Sigmoid colon (tissue), 7 donors: ENCODE results near the gene ZNF334. TPM values are rescaled to one million over a fixed set of nuclear protein-coding genes. Genes with fewer than 3 reads are reported as not detected.

ENCODE experiments used
- DNase-seq: peaks from one replicate; pipeline ENCODE4 v3.0.0-alpha.2; 2019
- H3K27ac ChIP-seq, 4 donors: fragments of 200-600 bp; sonication (generic); one replicate each; pipeline ENCODE4 v1.5.1; 2016 to 2019; ENCODE audit warnings: mild to moderate bottlenecking in 1 of 4
- H3K27me3 ChIP-seq, 3 donors: fragments of 200-600 bp; sonication (generic); one replicate each; pipeline ENCODE4 v1.5.1; 2019; ENCODE audit warnings: mild to moderate bottlenecking in 1 of 3
- H3K36me3 ChIP-seq, 4 donors: fragments of 200-600 bp; sonication (generic); one replicate each; pipeline ENCODE4 v1.5.1; 2016 to 2019
- H3K4me1 ChIP-seq, 4 donors: fragments of 200-600 bp; sonication (generic); one replicate each; pipeline ENCODE4 v1.5.1; 2017 to 2019
- H3K4me3 ChIP-seq, 4 donors: fragments of 200-600 bp; sonication (generic); one replicate each; pipeline ENCODE4 v1.5.1; 2017 to 2019; ENCODE audit warnings: mild to moderate bottlenecking in 2 of 4, moderate library complexity in 1 of 4
- H3K9me3 ChIP-seq, 4 donors: fragments of 200-600 bp in 3 of 4; sonication (generic) in 3 of 4; one replicate each; pipeline versions ENCODE4 v1.5.1 to v1.6.1; 2013 to 2019
- EP300 ChIP-seq, 4 donors: sonication (generic); formaldehyde crosslinking; IDR thresholded peaks; one replicate each; pipeline ENCODE4 v1.6.1; 2017; ENCODE audit warnings: antibody characterized with exemption in 4 of 4
- POLR2A ChIP-seq, 2 donors: fragments of 450-650 bp; IDR thresholded peaks; one replicate each; pipeline ENCODE4 v1.6.1; 2016; ENCODE audit warnings: antibody characterized with exemption in 2 of 2, mild to moderate bottlenecking in 2 of 2, moderate library complexity in 2 of 2
- POLR2AphosphoS5 ChIP-seq, 4 donors: sonication (generic); formaldehyde crosslinking; IDR thresholded peaks; one replicate each; pipeline ENCODE4 v1.6.1; 2017; ENCODE audit warnings: antibody characterized with exemption in 4 of 4
- WGBS, 2 donors: extraction: QIAGEN DNeasy Blood & Tissue Kit; methylation state at CpG; one replicate each; pipeline ENCODE4 v1.1.7; 2013; 5-methylcytosine and 5-hydroxymethylcytosine counted together
- intact Hi-C: fragments of 100-400 bp; cut with DNase I; formaldehyde crosslinking; loops from one replicate; pipeline ENCODE4 v1.15.1; 2023
- polyA plus RNA-seq, 3 donors: library from polyadenylated mRNA; stranded (reverse); fragments of 200-250 nt; gene quantifications; one replicate each; pipeline ENCODE4 v1.2.3, GENCODE V29; 2013
- total RNA-seq, 4 donors: library from RNA; depleted of rRNA; stranded (reverse); fragments of >200 nt; gene quantifications; one replicate each; pipeline ENCODE4 v1.1.0, GENCODE V29; 2016
- TF ChIP-seq, protein P1 (sequence below), 4 experiments: fragments of 450-650 bp in 3 of 4; fragments of 200-600 bp in 1 of 4; IDR thresholded peaks; one replicate each; pipeline ENCODE4 v1.5.1; 2016 to 2019; ENCODE audit warnings: antibody characterized with exemption in 4 of 4, mild to moderate bottlenecking in 3 of 4, moderate library complexity in 2 of 4
- donor health status: healthy with polysubstance abuse.
- donor health status: Bipolar disorder and iron deficiency.
- donor health status: healthy.

ZNF334 gene
- total and polyA plus RNA-seq, 7 donors: 0.46 to 6.6 (median 2.6) TPM

DNA sequence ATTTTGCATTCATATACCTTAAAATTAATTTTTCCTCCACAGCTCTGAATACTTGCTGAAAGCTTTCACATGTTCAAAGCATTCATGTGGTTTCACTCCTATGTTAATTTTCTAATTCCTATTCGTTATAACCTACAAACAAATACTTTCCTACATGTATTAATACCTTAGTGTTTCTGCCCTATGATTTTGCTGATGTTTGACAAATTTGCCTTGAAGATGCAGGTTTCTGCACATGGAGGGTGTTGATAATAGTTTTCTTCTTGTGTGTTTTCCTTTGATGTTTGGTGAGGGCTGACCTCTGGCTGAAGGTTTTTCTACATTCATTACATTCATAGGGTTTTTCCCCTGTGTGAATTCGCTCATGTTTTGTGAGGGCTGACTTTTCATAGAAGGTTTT is 57.6 kb downstream of the ZNF334 start:
- intact Hi-C loops: no loop called here
- Histone ChIP-seq H3K36me3 (no peaks in the 10 kb centered on the region), H3K9me3 (peaks cover 0 to 11% (median 1%) of the 10 kb centered on the region in 4 donors), H3K4me3 (no peak overlapping the region), H3K27ac (no peak overlapping the region), H3K4me1 (peaks cover 0 to 6% (median 2%) of the 10 kb centered on the region in 4 donors), H3K27me3 (peaks cover 0 to 17% (median 7%) of the 10 kb centered on the region in 3 donors)
- TF ChIP-seq, protein P1, sequence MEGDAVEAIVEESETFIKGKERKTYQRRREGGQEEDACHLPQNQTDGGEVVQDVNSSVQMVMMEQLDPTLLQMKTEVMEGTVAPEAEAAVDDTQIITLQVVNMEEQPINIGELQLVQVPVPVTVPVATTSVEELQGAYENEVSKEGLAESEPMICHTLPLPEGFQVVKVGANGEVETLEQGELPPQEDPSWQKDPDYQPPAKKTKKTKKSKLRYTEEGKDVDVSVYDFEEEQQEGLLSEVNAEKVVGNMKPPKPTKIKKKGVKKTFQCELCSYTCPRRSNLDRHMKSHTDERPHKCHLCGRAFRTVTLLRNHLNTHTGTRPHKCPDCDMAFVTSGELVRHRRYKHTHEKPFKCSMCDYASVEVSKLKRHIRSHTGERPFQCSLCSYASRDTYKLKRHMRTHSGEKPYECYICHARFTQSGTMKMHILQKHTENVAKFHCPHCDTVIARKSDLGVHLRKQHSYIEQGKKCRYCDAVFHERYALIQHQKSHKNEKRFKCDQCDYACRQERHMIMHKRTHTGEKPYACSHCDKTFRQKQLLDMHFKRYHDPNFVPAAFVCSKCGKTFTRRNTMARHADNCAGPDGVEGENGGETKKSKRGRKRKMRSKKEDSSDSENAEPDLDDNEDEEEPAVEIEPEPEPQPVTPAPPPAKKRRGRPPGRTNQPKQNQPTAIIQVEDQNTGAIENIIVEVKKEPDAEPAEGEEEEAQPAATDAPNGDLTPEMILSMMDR (IDR thresholded peaks at IDR 0.05): no peak
- TF ChIP-seq EP300 (IDR thresholded peaks at IDR 0.05): no peak
- no peak for TF ChIP-seq POLR2A (IDR thresholded peaks at IDR 0.05)
- TF ChIP-seq POLR2AphosphoS5 (IDR thresholded peaks at IDR 0.05): no peak
- 84 to 92% methylated on average over 2 of the region's 2 CpGs for WGBS, 2 donors
- no peak for DNase-seq

Other genes with a start within 250 kb of the ZNF334 start
- gene CDH22, start 205.1 kb downstream of the ZNF334 start, total RNA-seq: under 1 TPM in 2 of 4 donors, not detected in 2; 0.41 to 0.55 TPM
- gene CDH22, start 205.1 kb downstream of the ZNF334 start, polyA plus RNA-seq: under 1 TPM in 1 of 3 donors, not detected in 2; 0.06 TPM
- 10 to 100 TPM; 40.3 to 52.1 (median 46.2) TPM for gene ELMO2, start 106.9 kb downstream of the ZNF334 start, total RNA-seq
- 10 to 100 TPM; 13.2 to 19.2 (median 13.8) TPM for gene ELMO2, start 106.9 kb downstream of the ZNF334 start, polyA plus RNA-seq
- not detected for gene OCSTAMP, start 37.1 kb upstream of the ZNF334 start, total RNA-seq
- gene OCSTAMP, start 37.1 kb upstream of the ZNF334 start, polyA plus RNA-seq: not detected
- gene SLC13A3, start 137.9 kb upstream of the ZNF334 start, total RNA-seq: 1 to 10 TPM in 3 of 4 donors, under 1 TPM in 1; 0.49 to 4.2 (median 1.8) TPM
- gene SLC13A3, start 137.9 kb upstream of the ZNF334 start, polyA plus RNA-seq: under 1 TPM in 1 of 3 donors, not detected in 2; 0.48 TPM
- 10 to 100 TPM in 3 of 4 donors, 1 to 10 TPM in 1; 9.1 to 24.4 (median 18.9) TPM for gene TP53RK, start 175.9 kb upstream of the ZNF334 start, total RNA-seq
- 10 to 100 TPM in 1 of 3 donors, 1 to 10 TPM in 2; 8.4 to 10.2 (median 9.5) TPM for gene TP53RK, start 175.9 kb upstream of the ZNF334 start, polyA plus RNA-seq
- 10 to 100 TPM in 1 of 4 donors, 1 to 10 TPM in 3; 6.4 to 18.8 (median 8.8) TPM for gene SLC2A10, start 196.1 kb upstream of the ZNF334 start, total RNA-seq
- gene SLC2A10, start 196.1 kb upstream of the ZNF334 start, polyA plus RNA-seq: 10 to 100 TPM in 2 of 3 donors, 1 to 10 TPM in 1; 8.6 to 28.2 (median 10.9) TPM